GM21717 (cell line): ENCODE results near the gene SLC7A1.
A peak's percentile ranks its signal among the peaks of the same experiment; 100 is the strongest.
"Not testable (repeated sequence)": the region's sequence is repeated elsewhere in the genome, so short reads cannot be mapped to it uniquely, and the experiment has no call there.

Experiments used
- ATAC-seq: cut with Tn5 transposase; IDR thresholded peaks from one replicate; pipeline ENCODE4 v1.9.1; 2021; ENCODE audit warnings: mild to moderate bottlenecking, moderate library complexity; ENCODE audit not compliant: unreplicated experiment

Gene SLC7A1

GRCh38 chr13:29595380-29596063, at the start of gene SLC7A1:
Gene SLC7A1 (minus strand): TSS chr13:29595688. CDS start chr13:29536188, 59,500 bp downstream.
- ATAC-seq: peak; percentile 88

- no peak for ATAC-seq
Measured at GRCh38 chr13:29640665-29641064, 45.2 kb upstream of the SLC7A1 start.

GRCh38 chr13:29636831-29637230, 41.3 kb upstream of the SLC7A1 start:
- ATAC-seq: not testable (repeated sequence)

- ATAC-seq: no peak
Measured at GRCh38 chr13:29624997-29625396, 29.5 kb upstream of the SLC7A1 start.

GRCh38 chr13:29621841-29622240, 26.4 kb upstream of the SLC7A1 start:
- no peak for ATAC-seq

GRCh38 chr13:29621051-29621800, 25.7 kb upstream of the SLC7A1 start:
- no peak for ATAC-seq

- no peak for ATAC-seq
Measured at GRCh38 chr13:29619995-29620394, 24.5 kb upstream of the SLC7A1 start.

GRCh38 chr13:29613101-29613500, 17.6 kb upstream of the SLC7A1 start:
- no peak for ATAC-seq

GRCh38 chr13:29607465-29607864, 12.0 kb upstream of the SLC7A1 start:
- no peak for ATAC-seq

GRCh38 chr13:29605860-29606526, 10.5 kb upstream of the SLC7A1 start:
- ATAC-seq: no peak

GRCh38 chr13:29598321-29598720, 2.8 kb upstream of the SLC7A1 start:
- no peak for ATAC-seq

GRCh38 chr13:29597706-29598105, 2.2 kb upstream of the SLC7A1 start:
- no peak for ATAC-seq

GRCh38 chr13:29597246-29597645, 1.8 kb upstream of the SLC7A1 start:
- ATAC-seq: no peak

- ATAC-seq: no peak
Measured at GRCh38 chr13:29596064-29596418, 553 bp upstream of the SLC7A1 start.

GRCh38 chr13:29594710-29595379, 643 bp downstream of the SLC7A1 start:
- peak; percentile 51 for ATAC-seq

- ATAC-seq: peak; percentile 42
Measured at GRCh38 chr13:29594303-29594709, 1.2 kb downstream of the SLC7A1 start.

- ATAC-seq: no peak
Measured at GRCh38 chr13:29593605-29594297, 1.7 kb downstream of the SLC7A1 start.

GRCh38 chr13:29591310-29591709, 4.2 kb downstream of the SLC7A1 start:
- ATAC-seq: no peak

GRCh38 chr13:29589967-29590366, 5.5 kb downstream of the SLC7A1 start:
- ATAC-seq: no peak

GRCh38 chr13:29589234-29589633, 6.3 kb downstream of the SLC7A1 start:
- ATAC-seq: no peak

GRCh38 chr13:29587645-29588044, 7.8 kb downstream of the SLC7A1 start:
- no peak for ATAC-seq
